ENCODE results near the gene NEURL1.

The NEURL1 gene

DNA sequence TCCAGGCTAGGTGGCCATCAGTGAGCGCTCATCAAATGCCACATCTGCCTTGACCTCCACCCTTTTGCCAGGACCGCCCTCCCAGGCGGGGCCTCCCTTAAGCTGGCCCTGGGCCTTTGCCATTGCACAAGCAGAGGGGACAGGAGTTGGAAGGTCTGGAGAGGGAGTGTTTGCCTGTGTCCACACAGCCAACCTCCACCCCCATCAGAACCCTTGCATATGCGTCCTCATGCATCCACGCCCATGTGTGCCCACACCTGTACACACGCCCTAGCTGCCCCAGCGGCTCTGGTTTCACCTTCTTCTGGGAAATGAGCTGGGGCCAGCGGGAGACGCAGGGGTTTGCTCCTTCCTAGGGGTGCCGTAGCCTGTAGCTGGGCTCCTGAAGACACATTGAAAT lies 64.0 kb downstream of the NEURL1 start:
- no peak overlapping the region for H3K18ac ChIP-seq (ENCODE audit: low read length)
- no peak overlapping the region for H2BK12ac ChIP-seq (ENCODE audit: low read length)
- no peak overlapping the region for H4K12ac ChIP-seq (ENCODE audit: low read depth, low read length)
- no peak overlapping the region for H3K4ac ChIP-seq (ENCODE audit: low read depth, low read length)
- H3K79me1 ChIP-seq (ENCODE audit: low read length): peaks cover 4% of the 10 kb centered on the region
- no peaks in the 10 kb centered on the region for H3K27me3 ChIP-seq (ENCODE audit: insufficient read depth, low read length)
- DNase-seq: no peak
- no peak overlapping the region for H3K27ac ChIP-seq (ENCODE audit: low read depth, low read length)
- H4K91ac ChIP-seq (ENCODE audit: low read depth, low read length): no peak overlapping the region
- H3K14ac ChIP-seq (ENCODE audit: low read length): no peak overlapping the region
- H2BK120ac ChIP-seq (ENCODE audit: insufficient read depth, low read length, poor library complexity): no peak overlapping the region
- H2AFZ ChIP-seq (ENCODE audit: insufficient read depth, low read length, poor library complexity): no peak overlapping the region
- no peak overlapping the region for H3K4me2 ChIP-seq (ENCODE audit: low read length)
- no peak overlapping the region for H4K8ac ChIP-seq (ENCODE audit: low read depth, low read length)
- no peak overlapping the region for H3K23ac ChIP-seq (ENCODE audit: low read length)
- H3K79me2 ChIP-seq (ENCODE audit: control insufficient read depth, insufficient read depth, low read length, poor library complexity): no peaks in the 10 kb centered on the region
- no CpG with 5 or more reads among the region's 10 CpGs for WGBS (ENCODE audit: extremely low coverage, insufficient coverage, insufficient read length)
- no peak overlapping the region for H3K4me3 ChIP-seq (ENCODE audit: low read depth, low read length)
- H2AK5ac ChIP-seq (ENCODE audit: low read length): no peak overlapping the region
- H3K4me1 ChIP-seq (ENCODE audit: control insufficient read depth in 1 of 2, insufficient read depth in 2 of 2, low read length in 2 of 2): peaks cover 0 to 3% of the 10 kb centered on the region in 2 experiments
- peaks cover 0 to 4% of the 10 kb centered on the region in 2 experiments for H3K36me3 ChIP-seq (ENCODE audit: control insufficient read depth in 1 of 2, insufficient read depth in 2 of 2, low read length in 2 of 2)
- peaks cover 6% of the 10 kb centered on the region for H3K9me3 ChIP-seq (ENCODE audit: insufficient read depth, low read depth, low read length)
- no peak overlapping the region for H3K9ac ChIP-seq (ENCODE audit: low read length)
- H2BK5ac ChIP-seq (ENCODE audit: low read depth, low read length, poor library complexity): no peak overlapping the region

DNA sequence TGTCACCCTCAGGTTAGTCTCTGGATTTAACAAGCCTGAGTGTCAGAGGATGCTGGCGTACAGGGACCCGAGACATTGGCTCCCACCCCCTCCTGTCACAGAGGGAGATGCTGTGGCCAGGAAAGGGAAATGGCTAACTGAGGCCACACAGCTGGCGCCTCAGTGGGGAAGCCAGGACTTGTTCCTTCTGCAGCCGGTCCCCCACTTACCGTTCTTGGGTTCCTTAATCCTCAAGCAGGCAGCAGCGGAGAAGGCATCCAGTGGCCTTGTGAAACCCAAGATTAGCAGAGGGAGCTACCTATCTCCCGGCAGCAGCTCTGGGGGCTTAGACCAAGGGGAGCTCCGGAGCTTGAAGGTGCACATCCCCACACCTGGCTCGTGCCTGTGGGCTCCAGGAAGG lies 65.4 kb downstream of the NEURL1 start:
- H2AK5ac ChIP-seq (ENCODE audit: low read length): no peak overlapping the region
- H3K14ac ChIP-seq (ENCODE audit: low read length): peak overlapping the region; percentile 13
- no peak overlapping the region for H2BK12ac ChIP-seq (ENCODE audit: low read length)
- peaks cover 4% of the 10 kb centered on the region for H3K79me1 ChIP-seq (ENCODE audit: low read length)
- peaks cover 0 to 3% of the 10 kb centered on the region in 2 experiments for H3K4me1 ChIP-seq (ENCODE audit: control insufficient read depth in 1 of 2, insufficient read depth in 2 of 2, low read length in 2 of 2)
- H4K91ac ChIP-seq (ENCODE audit: low read depth, low read length): peak overlapping the region; percentile 47
- H2AFZ ChIP-seq (ENCODE audit: insufficient read depth, low read length, poor library complexity): no peak overlapping the region
- H3K79me2 ChIP-seq (ENCODE audit: control insufficient read depth, insufficient read depth, low read length, poor library complexity): no peaks in the 10 kb centered on the region
- no peak overlapping the region for H3K27ac ChIP-seq (ENCODE audit: low read depth, low read length)
- no CpG with 5 or more reads among the region's 9 CpGs for WGBS (ENCODE audit: extremely low coverage, insufficient coverage, insufficient read length)
- no peak overlapping the region for H3K23ac ChIP-seq (ENCODE audit: low read length)
- no peak overlapping the region for H3K18ac ChIP-seq (ENCODE audit: low read length)
- no peak overlapping the region for H3K4ac ChIP-seq (ENCODE audit: low read depth, low read length)
- H3K4me2 ChIP-seq (ENCODE audit: low read length): no peak overlapping the region
- no peak overlapping the region for H2BK5ac ChIP-seq (ENCODE audit: low read depth, low read length, poor library complexity)
- no peaks in the 10 kb centered on the region for H3K27me3 ChIP-seq (ENCODE audit: insufficient read depth, low read length)
- no peak for DNase-seq
- peaks cover 0 to 4% of the 10 kb centered on the region in 2 experiments for H3K36me3 ChIP-seq (ENCODE audit: control insufficient read depth in 1 of 2, insufficient read depth in 2 of 2, low read length in 2 of 2)
- H4K12ac ChIP-seq (ENCODE audit: low read depth, low read length): no peak overlapping the region
- no peak overlapping the region for H3K9ac ChIP-seq (ENCODE audit: low read length)
- no peak overlapping the region for H4K8ac ChIP-seq (ENCODE audit: low read depth, low read length)
- H3K4me3 ChIP-seq (ENCODE audit: low read depth, low read length): no peak overlapping the region
- H2BK120ac ChIP-seq (ENCODE audit: insufficient read depth, low read length, poor library complexity): no peak overlapping the region
- H3K9me3 ChIP-seq (ENCODE audit: insufficient read depth, low read depth, low read length): peaks cover 7% of the 10 kb centered on the region

DNA sequence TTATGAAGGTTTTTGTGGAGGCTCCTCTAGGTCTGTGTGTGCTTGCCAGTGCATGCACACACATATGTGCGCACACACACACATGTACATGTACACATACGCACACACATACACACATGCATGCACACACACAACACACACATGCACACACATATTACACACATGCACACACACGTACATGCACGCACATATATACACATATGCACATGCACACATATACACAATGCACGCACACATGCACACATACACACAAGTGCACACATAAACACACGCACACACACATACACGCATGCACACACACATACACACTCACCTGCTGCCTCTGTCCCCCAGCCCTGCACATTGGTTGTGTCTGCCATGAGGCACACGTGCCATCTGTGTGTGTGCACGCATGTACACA lies 66.3 kb downstream of the NEURL1 start:
- no peak for DNase-seq
- Histone ChIP-seq H2AK5ac (ENCODE audit: low read length) (no peak overlapping the region), H4K12ac (ENCODE audit: low read depth, low read length) (no peak overlapping the region), H4K91ac (ENCODE audit: low read depth, low read length) (no peak overlapping the region), H2BK120ac (ENCODE audit: insufficient read depth, low read length, poor library complexity) (no peak overlapping the region), H3K27ac (ENCODE audit: low read depth, low read length) (no peak overlapping the region), H4K8ac (ENCODE audit: low read depth, low read length) (no peak overlapping the region), H3K9me3 (ENCODE audit: insufficient read depth, low read depth, low read length) (peaks cover 7% of the 10 kb centered on the region), H3K14ac (ENCODE audit: low read length) (no peak overlapping the region), H3K9ac (ENCODE audit: low read length) (no peak overlapping the region), H2BK12ac (ENCODE audit: low read length) (no peak overlapping the region), H3K18ac (ENCODE audit: low read length) (no peak overlapping the region), H3K79me2 (ENCODE audit: control insufficient read depth, insufficient read depth, low read length, poor library complexity) (no peaks in the 10 kb centered on the region), H3K36me3 (ENCODE audit: control insufficient read depth in 1 of 2, insufficient read depth in 2 of 2, low read length in 2 of 2) (peaks cover 0 to 4% of the 10 kb centered on the region in 2 experiments), H3K4me2 (ENCODE audit: low read length) (no peak overlapping the region), H3K4me3 (ENCODE audit: low read depth, low read length) (peak overlapping the region; percentile 8), H3K27me3 (ENCODE audit: insufficient read depth, low read length) (no peaks in the 10 kb centered on the region), H3K23ac (ENCODE audit: low read length) (no peak overlapping the region), H3K4me1 (ENCODE audit: control insufficient read depth in 1 of 2, insufficient read depth in 2 of 2, low read length in 2 of 2) (peaks cover 0 to 3% of the 10 kb centered on the region in 2 experiments), H3K79me1 (ENCODE audit: low read length) (peaks cover 4% of the 10 kb centered on the region), H3K4ac (ENCODE audit: low read depth, low read length) (no peak overlapping the region), H2BK5ac (ENCODE audit: low read depth, low read length, poor library complexity) (no peak overlapping the region), H2AFZ (ENCODE audit: insufficient read depth, low read length, poor library complexity) (no peak overlapping the region)
- WGBS (ENCODE audit: extremely low coverage, insufficient coverage, insufficient read length): no CpG with 5 or more reads among the region's 9 CpGs

DNA sequence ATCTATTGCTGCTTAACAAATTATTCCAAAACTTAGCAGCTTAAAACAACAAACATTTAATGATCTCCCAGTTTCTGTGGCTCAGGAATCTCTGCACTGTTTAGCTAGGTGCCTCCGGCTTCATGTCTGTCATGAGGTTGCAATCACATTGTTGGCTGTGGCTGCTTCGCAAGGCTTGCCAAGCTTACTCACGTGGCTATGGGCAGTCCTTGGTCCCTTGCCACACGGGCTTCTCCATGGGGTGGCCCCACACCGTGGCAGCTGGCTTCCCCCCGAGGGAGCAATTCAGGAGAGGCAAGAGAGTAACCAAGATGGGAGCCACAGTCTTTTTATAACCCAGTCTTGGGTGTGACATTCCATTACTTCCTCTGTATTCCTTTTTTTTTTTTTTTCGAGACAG lies 67.4 kb downstream of the NEURL1 start:
- no CpG with 5 or more reads among the region's 7 CpGs for WGBS (ENCODE audit: extremely low coverage, insufficient coverage, insufficient read length)
- Histone ChIP-seq H3K27me3 (ENCODE audit: insufficient read depth, low read length) (no peaks in the 10 kb centered on the region), H2BK120ac (ENCODE audit: insufficient read depth, low read length, poor library complexity) (no peak overlapping the region), H3K27ac (ENCODE audit: low read depth, low read length) (no peak overlapping the region), H3K23ac (ENCODE audit: low read length) (no peak overlapping the region), H3K4ac (ENCODE audit: low read depth, low read length) (no peak overlapping the region), H3K79me2 (ENCODE audit: control insufficient read depth, insufficient read depth, low read length, poor library complexity) (no peaks in the 10 kb centered on the region), H2BK5ac (ENCODE audit: low read depth, low read length, poor library complexity) (no peak overlapping the region), H3K4me3 (ENCODE audit: low read depth, low read length) (no peak overlapping the region), H3K4me2 (ENCODE audit: low read length) (no peak overlapping the region), H2BK12ac (ENCODE audit: low read length) (no peak overlapping the region), H3K36me3 (ENCODE audit: control insufficient read depth in 1 of 2, insufficient read depth in 2 of 2, low read length in 2 of 2) (peaks cover 0 to 4% of the 10 kb centered on the region in 2 experiments), H3K4me1 (ENCODE audit: control insufficient read depth in 1 of 2, insufficient read depth in 2 of 2, low read length in 2 of 2) (no peaks in the 10 kb centered on the region), H3K18ac (ENCODE audit: low read length) (no peak overlapping the region), H3K79me1 (ENCODE audit: low read length) (peaks cover 2% of the 10 kb centered on the region), H3K9ac (ENCODE audit: low read length) (no peak overlapping the region), H2AK5ac (ENCODE audit: low read length) (no peak overlapping the region), H3K14ac (ENCODE audit: low read length) (no peak overlapping the region), H4K91ac (ENCODE audit: low read depth, low read length) (no peak overlapping the region), H4K12ac (ENCODE audit: low read depth, low read length) (no peak overlapping the region), H3K9me3 (ENCODE audit: insufficient read depth, low read depth, low read length) (peaks cover 7% of the 10 kb centered on the region), H4K8ac (ENCODE audit: low read depth, low read length) (no peak overlapping the region), H2AFZ (ENCODE audit: insufficient read depth, low read length, poor library complexity) (no peak overlapping the region)
- DNase-seq: no peak

All from trophoblast cell (in vitro differentiated cells and primary cell).